Endothelial cell of umbilical vein (primary cell): ENCODE results near the gene CHI3L1. TPM values are rescaled to one million over a fixed set of nuclear protein-coding genes. Genes with fewer than 3 reads are reported as not detected.

ENCODE experiments used
- BruUV-seq: library from RNA; stranded (reverse); fragments of 400-500 nt; replicated peaks from 2 replicates; lab custom pipeline; 2021; lab: Mats Ljungman, UMichigan
- CTCF ChIA-PET: fragments of 300-600, 350-600 bp; sonication (Branson Sonifier 250); formaldehyde crosslinking; loops from one replicate; lab custom pipeline; 2021; ENCODE audit warnings: antibody characterized with exemption, inconsistent platforms; lab: Charles Lee
- POLR2A ChIA-PET: fragments of 300-600, 350-600 bp; sonication (Branson Sonifier 250); formaldehyde crosslinking; loops from one replicate; lab custom pipeline; 2021; ENCODE audit warnings: antibody characterized with exemption, inconsistent platforms; lab: Charles Lee
- DNase-seq: peaks from one replicate; pipeline ENCODE4 v3.0.0-alpha.2; 2011; ENCODE audit warnings: low read depth, low spot score
- FAIRE-seq: peaks from 2 replicates; lab custom pipeline; 2011; peaks lifted over from hg19 to GRCh38; lab: Jason Lieb, UNC
- H2AFZ ChIP-seq: 2 replicates; pipeline ENCODE4 v1.6.0; 2012; ENCODE audit warnings: low read depth, low read length, control low read depth, inconsistent platforms
- H3K27ac ChIP-seq: 2 replicates; pipeline ENCODE4 v1.5.1; 2011; ENCODE audit warnings: low read depth, mild to moderate bottlenecking, control low read depth, low read length, moderate library complexity; ENCODE audit not compliant: insufficient read depth
- H3K27me3 ChIP-seq, 2 experiments: 2 replicates each; pipeline versions ENCODE4 v1.6.0 to v1.6.1; 2011; ENCODE audit warnings: low read length in 2 of 2, mixed read lengths in 1 of 2; ENCODE audit not compliant: control insufficient read depth in 2 of 2, insufficient read depth in 2 of 2
- H3K36me3 ChIP-seq, 2 experiments: 2 replicates in 1 of 2; 3 replicates in 1 of 2; pipeline ENCODE4 v1.5.1; 2011; ENCODE audit warnings: low read length in 2 of 2, mild to moderate bottlenecking in 1 of 2, moderate library complexity in 1 of 2; ENCODE audit not compliant: control insufficient read depth in 2 of 2, insufficient read depth in 2 of 2; ENCODE audit errors: extremely low read depth in 1 of 2
- H3K4me1 ChIP-seq: 3 replicates; pipeline ENCODE4 v1.5.1; 2011; ENCODE audit warnings: mild to moderate bottlenecking, low read length; ENCODE audit not compliant: control insufficient read depth, insufficient read depth; ENCODE audit errors: extremely low read depth
- H3K4me2 ChIP-seq: 2 replicates; pipeline ENCODE4 v1.6.1; 2011; ENCODE audit warnings: low read length, control low read depth, mixed read lengths; ENCODE audit not compliant: insufficient read depth
- H3K4me3 ChIP-seq, 3 experiments: fragments of 200-600 bp in 1 of 3; sonication (generic), shearing (Covaris generic) in 1 of 3; replicated peaks in 1 of 3; 2 replicates each; pipeline ENCODE4 v1.5.1; 2011 to 2016; ENCODE audit warnings: control low read depth in 3 of 3, low read length in 3 of 3, mild to moderate bottlenecking in 2 of 3, inconsistent platforms in 1 of 3, low read depth in 1 of 3, moderate library complexity in 1 of 3; ENCODE audit not compliant: insufficient read depth in 1 of 3
- H3K79me2 ChIP-seq: 2 replicates; pipeline ENCODE4 v1.6.0; 2012; ENCODE audit warnings: low read length, inconsistent platforms; ENCODE audit not compliant: control insufficient read depth, insufficient read depth
- H3K9ac ChIP-seq: replicated peaks from 2 replicates; pipeline ENCODE3; 2011; ENCODE audit warnings: low read length, control low read depth; ENCODE audit not compliant: insufficient read depth; ENCODE audit errors: extremely low read depth
- H3K9me1 ChIP-seq: replicated peaks from 3 replicates; pipeline ENCODE4 v1.6.0; 2011; ENCODE audit warnings: mild to moderate bottlenecking, low read length; ENCODE audit not compliant: control insufficient read depth, insufficient read depth; ENCODE audit errors: extremely low read depth
- H3K9me3 ChIP-seq: replicated peaks from 2 replicates; pipeline ENCODE4 v1.5.1; 2012; ENCODE audit warnings: low read length, inconsistent platforms; ENCODE audit not compliant: control insufficient read depth, insufficient read depth
- H4K20me1 ChIP-seq: replicated peaks from 2 replicates; pipeline ENCODE3; 2011; ENCODE audit warnings: mild to moderate bottlenecking, low read length; ENCODE audit not compliant: control insufficient read depth, insufficient read depth; ENCODE audit errors: extremely low read depth
- EZH2 ChIP-seq: IDR thresholded peaks from 2 replicates; pipeline ENCODE4 v1.6.1; 2012; ENCODE audit warnings: borderline replicate concordance, low read depth, mild to moderate bottlenecking, moderate library complexity, low read length, inconsistent platforms; ENCODE audit not compliant: severe bottlenecking
- FOS ChIP-seq: IDR thresholded peaks from 2 replicates; pipeline ENCODE4 v1.6.1; 2011; ENCODE audit warnings: mild to moderate bottlenecking, low read length, moderate library complexity, borderline replicate concordance; ENCODE audit not compliant: insufficient read depth
- MYC ChIP-seq: IDR thresholded peaks from one replicate; pipeline ENCODE4 v1.6.1; 2011; ENCODE audit warnings: mild to moderate bottlenecking, low read depth, low read length
- POLR2A ChIP-seq: IDR thresholded peaks from 2 replicates; pipeline ENCODE4 v1.6.1; 2012; ENCODE audit warnings: low read depth, mild to moderate bottlenecking, control low read depth, low read length
- POLR2AphosphoS5 ChIP-seq: IDR thresholded peaks from 2 replicates; pipeline ENCODE4 v1.6.1; 2012; ENCODE audit warnings: low read depth, mild to moderate bottlenecking, control low read depth, low read length, moderate library complexity; ENCODE audit not compliant: insufficient read depth
- dilution Hi-C: fragments of 300-500 bp; cut with MboI; formaldehyde crosslinking; loops from one replicate; pipeline ENCODE4 v1.15.0; 2019; ENCODE audit warnings: low sequenced_read_pairs; ENCODE audit not compliant: extremely low pct_ligation_motif_present
- intact Hi-C: fragments of 100-400 bp; cut with micrococcal nuclease; formaldehyde crosslinking; loops from one replicate; pipeline ENCODE4 v1.10.0; 2022
- polyA plus RNA-seq, 4 experiments: library from polyadenylated mRNA; depleted of rRNA in 3 of 4; stranded (reverse) in 3 of 4; unstranded in 1 of 4; fragments of >200 nt; gene quantifications; 2 replicates each; pipeline versions ENCODE4 v1.2.1 to v1.2.3, GENCODE V29; 2011 to 2012; ENCODE audit warnings: missing spikeins in 1 of 4
- total RNA-seq: library from RNA; stranded (reverse); gene quantifications from 2 replicates; pipeline ENCODE4 v1.2.3, GENCODE V29; 2021
- TF ChIP-seq, protein P1 (sequence below), 2 donors: IDR thresholded peaks; 1 replicate in 1 of 2; 2 replicates in 1 of 2; pipeline ENCODE4 v1.5.1; 2011; ENCODE audit warnings: low read length in 2 of 2, mild to moderate bottlenecking in 2 of 2, moderate library complexity in 2 of 2, control low read depth in 1 of 2, inconsistent platforms in 1 of 2, low read depth in 1 of 2; ENCODE audit not compliant: insufficient read depth in 1 of 2; ENCODE audit errors: extremely low read depth in 1 of 2

Gene CHI3L1
- total and polyA plus RNA-seq, 2 donors (not counting 3 experiments of a cell fraction or from before 2014, with no cell fraction given): not detected

DNA sequence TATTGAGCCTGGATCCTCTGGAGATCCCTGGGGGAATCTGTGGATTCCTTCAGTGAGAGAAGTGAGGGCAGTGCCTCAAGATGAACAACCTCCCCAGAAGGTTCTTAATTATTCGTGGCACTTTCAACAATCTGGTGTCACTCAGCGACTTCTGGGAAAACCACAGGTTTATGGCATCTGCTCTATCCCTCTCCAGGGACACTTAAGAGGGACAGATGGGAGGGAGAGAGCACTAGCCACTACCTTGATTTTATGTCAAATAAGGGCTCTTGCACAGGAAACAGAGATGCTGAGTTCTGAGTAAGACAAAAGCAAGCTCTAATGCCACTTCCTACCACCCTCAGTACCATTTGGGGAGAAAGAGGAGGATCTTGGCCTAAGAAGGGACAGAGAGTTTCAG, 21.2 kb upstream of the CHI3L1 start:
- POLR2A ChIA-PET: no interaction called here
- TF ChIP-seq, protein P1, sequence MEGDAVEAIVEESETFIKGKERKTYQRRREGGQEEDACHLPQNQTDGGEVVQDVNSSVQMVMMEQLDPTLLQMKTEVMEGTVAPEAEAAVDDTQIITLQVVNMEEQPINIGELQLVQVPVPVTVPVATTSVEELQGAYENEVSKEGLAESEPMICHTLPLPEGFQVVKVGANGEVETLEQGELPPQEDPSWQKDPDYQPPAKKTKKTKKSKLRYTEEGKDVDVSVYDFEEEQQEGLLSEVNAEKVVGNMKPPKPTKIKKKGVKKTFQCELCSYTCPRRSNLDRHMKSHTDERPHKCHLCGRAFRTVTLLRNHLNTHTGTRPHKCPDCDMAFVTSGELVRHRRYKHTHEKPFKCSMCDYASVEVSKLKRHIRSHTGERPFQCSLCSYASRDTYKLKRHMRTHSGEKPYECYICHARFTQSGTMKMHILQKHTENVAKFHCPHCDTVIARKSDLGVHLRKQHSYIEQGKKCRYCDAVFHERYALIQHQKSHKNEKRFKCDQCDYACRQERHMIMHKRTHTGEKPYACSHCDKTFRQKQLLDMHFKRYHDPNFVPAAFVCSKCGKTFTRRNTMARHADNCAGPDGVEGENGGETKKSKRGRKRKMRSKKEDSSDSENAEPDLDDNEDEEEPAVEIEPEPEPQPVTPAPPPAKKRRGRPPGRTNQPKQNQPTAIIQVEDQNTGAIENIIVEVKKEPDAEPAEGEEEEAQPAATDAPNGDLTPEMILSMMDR (IDR thresholded peaks at IDR 0.05; ENCODE audit: extremely low read depth in 1 of 2, insufficient read depth in 1 of 2, low read depth in 1 of 2, low read length in 2 of 2): no peak
- TF ChIP-seq MYC (no peak), FOS (no peak), POLR2A (no peak), EZH2 (no peak), POLR2AphosphoS5 (no peak)
- Histone ChIP-seq H2AFZ (no peak overlapping the region), H3K4me3 (no peak overlapping the region), H3K9me1 (no peaks in the 10 kb centered on the region), H3K4me2 (no peak overlapping the region), H3K79me2 (no peaks in the 10 kb centered on the region), H3K4me1 (no peaks in the 10 kb centered on the region), H3K27ac (no peak overlapping the region), H3K9me3 (no peaks in the 10 kb centered on the region), H3K27me3 (peaks cover 2 to 8% of the 10 kb centered on the region in 2 experiments), H3K9ac (no peak overlapping the region), H3K36me3 (no peaks in the 10 kb centered on the region), H4K20me1 (no peaks in the 10 kb centered on the region)
- CTCF ChIA-PET: interaction anchor here (1.0 to 4.4 kb wide), 4 partner anchors 8 to 90 kb away, joined by 3 to 35 read pairs (median 11); no protein-coding TSS in a partner anchor
- FAIRE-seq (no peak), DNase-seq (no peak)
- dilution Hi-C loops: no loop called here
- no TSS peak for BruUV-seq
- intact Hi-C loops: no loop called here
